ENCODE data around the gene GDF15.

GDF15 gene

GRCh38 chr19:18430417-18431144 is 44.6 kb downstream of the GDF15 start:
- H3K4me2 ChIP-seq (ENCODE audit: low read depth, low read length), result no peak overlapping the region
- no peaks in the 10 kb centered on the region for H3K36me3 ChIP-seq (replicated peaks; ENCODE audit: insufficient read depth, low read length)
- DNase-seq, result no peak
- H3K9me3 ChIP-seq (replicated peaks; ENCODE audit: insufficient read depth, low read length), result no peaks in the 10 kb centered on the region
- H3K27me3 ChIP-seq (replicated peaks; ENCODE audit: insufficient read depth, low read length), result peaks cover 16% of the 10 kb centered on the region; the same call in 1 of the 2 replicates
- no peaks in the 10 kb centered on the region for H3K9me2 ChIP-seq (replicated peaks; ENCODE audit: insufficient read depth, low read length)
- H3K4me3 ChIP-seq (ENCODE audit: low read length), result no peak overlapping the region
- no peak overlapping the region for H2AFZ ChIP-seq (ENCODE audit: low read length)
- no peak overlapping the region for H3K9ac ChIP-seq (ENCODE audit: low read length)
- TF ChIP-seq EZH2phosphoT487 (IDR thresholded peaks at IDR 0.05; ENCODE audit: low read length) (no peak), EZH2 (optimal IDR thresholded peaks at IDR 0.05; ENCODE audit: low read depth, low read length) (no peak), CTCF (IDR thresholded peaks at IDR 0.05; ENCODE audit: low read length) (no peak)
- no peaks in the 10 kb centered on the region for H4K20me1 ChIP-seq (ENCODE audit: insufficient read depth, low read length)
- no peaks in the 10 kb centered on the region for H3F3A ChIP-seq (ENCODE audit: insufficient read depth, low read length)
- no peaks in the 10 kb centered on the region for H3K79me2 ChIP-seq (ENCODE audit: low read length)
- peaks cover 4% of the 10 kb centered on the region; the same call in 1 of the 2 replicates for H3K4me1 ChIP-seq (ENCODE audit: low read length)
- H3K27ac ChIP-seq (ENCODE audit: low read length), result no peak overlapping the region

- no peak overlapping the region for H3K9ac ChIP-seq (ENCODE audit: low read length)
These were observed 45.6 kb downstream of the GDF15 start for GRCh38 chr19:18431351-18432197.

More at GRCh38 chr19:18431351-18432197, 45.6 kb downstream of the GDF15 start:
- Histone ChIP-seq H3F3A (ENCODE audit: insufficient read depth, low read length) (no peaks in the 10 kb centered on the region), H3K4me1 (ENCODE audit: low read length) (peaks cover 4% of the 10 kb centered on the region; the same call in 1 of the 2 replicates), H3K9me2 (replicated peaks; ENCODE audit: insufficient read depth, low read length) (no peaks in the 10 kb centered on the region), H2AFZ (ENCODE audit: low read length) (no peak overlapping the region), H3K36me3 (replicated peaks; ENCODE audit: insufficient read depth, low read length) (no peaks in the 10 kb centered on the region), H3K4me2 (ENCODE audit: low read depth, low read length) (no peak overlapping the region), H3K27me3 (replicated peaks; ENCODE audit: insufficient read depth, low read length) (peaks cover 16% of the 10 kb centered on the region; the same call in 1 of the 2 replicates), H3K4me3 (ENCODE audit: low read length) (no peak overlapping the region), H4K20me1 (ENCODE audit: insufficient read depth, low read length) (no peaks in the 10 kb centered on the region), H3K9me3 (replicated peaks; ENCODE audit: insufficient read depth, low read length) (no peaks in the 10 kb centered on the region), H3K79me2 (ENCODE audit: low read length) (no peaks in the 10 kb centered on the region), H3K27ac (ENCODE audit: low read length) (no peak overlapping the region)
- TF ChIP-seq CTCF (IDR thresholded peaks at IDR 0.05; ENCODE audit: low read length), result no peak
- no peak for TF ChIP-seq EZH2 (optimal IDR thresholded peaks at IDR 0.05; ENCODE audit: low read depth, low read length)
- no peak for TF ChIP-seq EZH2phosphoT487 (IDR thresholded peaks at IDR 0.05; ENCODE audit: low read length)
- DNase-seq, result no peak

All from MM.1S (cell line).